ENCODE data around the gene IL17RA.

The IL17RA gene

DNA sequence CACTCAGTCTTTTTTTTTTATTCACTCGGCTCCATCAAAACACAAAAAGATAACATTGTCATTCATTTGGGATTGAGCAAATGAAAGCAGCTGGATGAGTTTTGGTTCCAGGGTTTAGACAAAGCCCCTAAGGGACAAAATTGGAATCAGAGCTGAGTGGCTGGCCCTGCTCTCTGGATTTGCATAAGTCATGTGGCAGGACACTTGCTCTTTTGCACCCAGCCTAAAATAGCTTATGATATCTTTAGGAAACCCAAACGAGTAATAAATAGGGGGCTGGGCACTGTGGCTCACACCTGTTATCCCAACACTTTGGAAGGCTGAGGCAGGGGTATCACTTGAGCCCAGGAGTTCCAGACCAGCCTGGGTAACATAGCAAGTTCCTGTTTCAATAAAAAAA is 47.3 kb downstream of the IL17RA start:
- Mint-ChIP-seq H3K4me3 (no peak overlapping the region), H3K27me3 (ENCODE audit: low read depth, poor library complexity) (peaks cover 12% of the 10 kb centered on the region), H3K36me3 (ENCODE audit: low read depth) (peaks cover 18% of the 10 kb centered on the region), H3K4me1 (no peaks in the 10 kb centered on the region), H3K27ac (no peak overlapping the region), H3K9me3 (no peaks in the 10 kb centered on the region)
- DNase-seq, result no peak
- TF ChIP-seq, protein P1, sequence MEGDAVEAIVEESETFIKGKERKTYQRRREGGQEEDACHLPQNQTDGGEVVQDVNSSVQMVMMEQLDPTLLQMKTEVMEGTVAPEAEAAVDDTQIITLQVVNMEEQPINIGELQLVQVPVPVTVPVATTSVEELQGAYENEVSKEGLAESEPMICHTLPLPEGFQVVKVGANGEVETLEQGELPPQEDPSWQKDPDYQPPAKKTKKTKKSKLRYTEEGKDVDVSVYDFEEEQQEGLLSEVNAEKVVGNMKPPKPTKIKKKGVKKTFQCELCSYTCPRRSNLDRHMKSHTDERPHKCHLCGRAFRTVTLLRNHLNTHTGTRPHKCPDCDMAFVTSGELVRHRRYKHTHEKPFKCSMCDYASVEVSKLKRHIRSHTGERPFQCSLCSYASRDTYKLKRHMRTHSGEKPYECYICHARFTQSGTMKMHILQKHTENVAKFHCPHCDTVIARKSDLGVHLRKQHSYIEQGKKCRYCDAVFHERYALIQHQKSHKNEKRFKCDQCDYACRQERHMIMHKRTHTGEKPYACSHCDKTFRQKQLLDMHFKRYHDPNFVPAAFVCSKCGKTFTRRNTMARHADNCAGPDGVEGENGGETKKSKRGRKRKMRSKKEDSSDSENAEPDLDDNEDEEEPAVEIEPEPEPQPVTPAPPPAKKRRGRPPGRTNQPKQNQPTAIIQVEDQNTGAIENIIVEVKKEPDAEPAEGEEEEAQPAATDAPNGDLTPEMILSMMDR (IDR thresholded peaks at IDR 0.05), result no peak

DNA sequence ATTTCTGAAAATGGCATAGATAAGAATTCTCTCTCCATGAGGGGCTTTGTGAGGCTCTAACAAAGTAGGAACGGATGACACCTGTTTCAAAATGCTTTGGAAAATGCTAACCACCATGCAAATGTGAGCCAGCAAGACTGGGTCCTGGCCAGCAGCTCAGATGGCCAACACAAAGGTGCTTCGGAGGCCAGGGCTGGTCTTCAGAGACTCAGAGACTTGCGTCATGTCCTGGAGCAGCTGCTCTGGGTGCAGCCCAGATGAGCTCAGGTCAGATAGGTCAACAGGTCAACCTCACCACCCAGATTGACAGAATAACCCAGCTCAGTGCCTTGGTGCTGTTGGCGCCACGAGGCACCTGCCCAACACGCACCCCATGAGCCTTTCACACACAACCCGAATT is 48.3 kb downstream of the IL17RA start:
- Mint-ChIP-seq H3K4me1 (no peaks in the 10 kb centered on the region), H3K27me3 (ENCODE audit: low read depth, poor library complexity) (peaks cover 12% of the 10 kb centered on the region), H3K4me3 (no peak overlapping the region), H3K9me3 (no peaks in the 10 kb centered on the region), H3K27ac (no peak overlapping the region), H3K36me3 (ENCODE audit: low read depth) (peaks cover 27% of the 10 kb centered on the region)
- no peak for DNase-seq
- TF ChIP-seq, protein P1 (IDR thresholded peaks at IDR 0.05), result no peak

DNA sequence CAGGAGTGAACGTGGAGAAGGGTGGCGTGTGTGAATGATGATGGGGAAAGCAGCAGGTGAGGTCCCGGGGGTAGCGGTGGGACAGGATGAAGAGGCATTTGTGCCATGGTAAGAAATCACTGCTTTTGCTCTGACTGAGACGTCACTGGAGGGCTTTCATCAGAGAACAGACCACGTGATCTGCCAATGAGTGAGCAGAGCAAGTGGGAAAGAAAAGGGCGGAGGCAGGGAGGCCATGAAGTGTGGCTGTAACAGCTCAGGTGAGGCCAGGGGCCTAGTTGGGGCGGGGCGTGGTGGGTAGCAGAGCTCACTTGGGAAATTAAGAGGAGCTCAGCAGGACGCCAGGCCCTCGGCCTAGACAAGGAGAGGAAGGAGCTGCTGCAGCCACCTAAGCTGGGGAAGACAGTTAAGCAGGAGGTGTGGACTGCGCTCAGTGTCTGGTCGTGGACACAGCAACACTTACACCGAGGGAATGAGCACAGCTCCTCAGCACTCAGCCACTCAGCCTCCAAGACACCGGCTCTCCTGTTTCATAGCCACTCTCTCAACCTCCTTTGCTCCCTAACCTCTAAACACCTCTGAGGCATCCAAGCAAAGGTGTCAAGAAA is 50.5 kb downstream of the IL17RA start:
- DNase-seq, result no peak
- no peak overlapping the region for H3K4me3 Mint-ChIP-seq
- H3K36me3 Mint-ChIP-seq (ENCODE audit: low read depth), result peaks cover 43% of the 10 kb centered on the region
- peaks cover 2% of the 10 kb centered on the region for H3K27me3 Mint-ChIP-seq (ENCODE audit: low read depth, poor library complexity)
- TF ChIP-seq, protein P1 (IDR thresholded peaks at IDR 0.05), result no peak
- no peaks in the 10 kb centered on the region for H3K9me3 Mint-ChIP-seq
- no peaks in the 10 kb centered on the region for H3K4me1 Mint-ChIP-seq
- peak overlapping the region; percentile 87 for H3K27ac Mint-ChIP-seq

DNA sequence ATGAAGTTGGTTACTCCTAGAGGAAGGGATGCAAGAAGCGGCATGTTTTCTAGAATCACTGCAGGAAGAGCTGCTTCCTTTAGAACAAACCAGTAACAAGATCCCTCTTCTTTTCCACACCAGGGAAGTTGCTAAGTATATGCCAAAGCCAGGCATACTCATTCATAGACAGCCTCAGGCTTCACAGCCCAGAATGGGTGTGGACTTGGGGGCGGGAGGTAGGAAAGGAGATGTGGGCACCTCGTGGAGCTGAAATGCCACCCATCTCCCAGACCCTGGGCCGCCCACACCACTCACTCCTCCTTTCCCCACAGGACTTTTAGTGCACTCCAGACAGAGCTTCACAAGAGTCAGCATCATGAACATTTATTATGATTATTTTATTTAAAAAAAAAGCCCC is 52.4 kb downstream of the IL17RA start:
- no peaks in the 10 kb centered on the region for H3K27me3 Mint-ChIP-seq (ENCODE audit: low read depth, poor library complexity)
- H3K9me3 Mint-ChIP-seq, result no peaks in the 10 kb centered on the region
- no peak for DNase-seq
- H3K27ac Mint-ChIP-seq, result peak overlapping the region; percentile 55
- TF ChIP-seq, protein P1 (IDR thresholded peaks at IDR 0.05), result no peak
- H3K4me1 Mint-ChIP-seq, result no peaks in the 10 kb centered on the region
- no peak overlapping the region for H3K4me3 Mint-ChIP-seq
- peaks cover 47% of the 10 kb centered on the region for H3K36me3 Mint-ChIP-seq (ENCODE audit: low read depth)

DNA sequence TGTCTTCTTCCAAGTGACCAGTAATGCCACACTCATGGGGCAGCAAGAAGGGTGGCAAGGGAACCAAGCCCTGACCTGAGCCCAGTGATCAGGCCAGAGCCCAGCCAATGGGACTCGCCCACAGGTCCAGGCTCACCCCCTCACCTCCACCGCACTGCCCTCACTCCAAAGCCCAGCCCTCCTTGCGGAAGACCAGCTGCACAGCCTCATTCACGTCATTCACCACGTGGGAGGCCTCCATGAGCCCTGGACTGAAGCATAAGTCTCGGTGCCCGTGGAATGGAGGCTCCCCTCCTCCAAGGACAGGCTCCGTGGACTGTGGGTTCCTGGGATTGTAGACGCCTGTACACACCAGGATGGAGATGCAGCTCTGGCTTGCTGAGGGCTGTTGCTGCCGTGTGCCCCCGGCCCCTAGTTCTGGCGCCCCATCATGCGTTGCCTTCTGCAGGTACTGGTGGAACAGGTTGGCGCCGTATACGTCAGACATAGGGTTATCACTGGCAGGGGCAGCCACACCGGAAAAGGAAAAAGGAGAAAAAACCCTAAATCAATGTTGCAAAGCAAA is 53.1 kb downstream of the IL17RA start:
- no peaks in the 10 kb centered on the region for H3K9me3 Mint-ChIP-seq
- peaks cover 3% of the 10 kb centered on the region for H3K27me3 Mint-ChIP-seq (ENCODE audit: low read depth, poor library complexity)
- H3K27ac Mint-ChIP-seq, result no peak overlapping the region
- TF ChIP-seq, protein P1 (IDR thresholded peaks at IDR 0.05), result no peak
- H3K4me3 Mint-ChIP-seq, result no peak overlapping the region
- no peaks in the 10 kb centered on the region for H3K4me1 Mint-ChIP-seq
- DNase-seq, result no peak
- peaks cover 53% of the 10 kb centered on the region for H3K36me3 Mint-ChIP-seq (ENCODE audit: low read depth)

- DNase-seq, result no peak
- no peak overlapping the region for H3K4me3 Mint-ChIP-seq
- no peak overlapping the region for H3K27ac Mint-ChIP-seq
- TF ChIP-seq, protein P1 (IDR thresholded peaks at IDR 0.05), result no peak
- H3K36me3 Mint-ChIP-seq (ENCODE audit: low read depth), result peaks cover 58% of the 10 kb centered on the region
- no peaks in the 10 kb centered on the region for H3K4me1 Mint-ChIP-seq
- H3K27me3 Mint-ChIP-seq (ENCODE audit: low read depth, poor library complexity), result peaks cover 4% of the 10 kb centered on the region
- H3K9me3 Mint-ChIP-seq, result no peaks in the 10 kb centered on the region
These were observed 53.7 kb downstream of the IL17RA start for GRCh38 chr22:17138513-17138912.
